GM13976 (cell line): ENCODE data around the gene FAH.

ENCODE experiments used
- DNase-seq: peaks from one replicate; pipeline ENCODE4 v3.0.0; 2012; ENCODE audit warnings: low spot score
- in situ Hi-C: fragments of 300-500 bp; cut with MboI; formaldehyde crosslinking; loops from one replicate; pipeline ENCODE4 v1.12.0; 2022; ENCODE audit warnings: low sequenced_read_pairs, mixed read lengths, inconsistent platforms; ENCODE audit not compliant: unreplicated experiment
- TF ChIP-seq, protein P1 (sequence below): IDR thresholded peaks from 2 replicates; pipeline ENCODE4 v1.5.1; 2012; ENCODE audit warnings: borderline replicate concordance, mild to moderate bottlenecking; ENCODE audit not compliant: insufficient read depth; ENCODE audit errors: extremely low read depth, missing control alignments, control extremely low read depth

The FAH gene

DNA sequence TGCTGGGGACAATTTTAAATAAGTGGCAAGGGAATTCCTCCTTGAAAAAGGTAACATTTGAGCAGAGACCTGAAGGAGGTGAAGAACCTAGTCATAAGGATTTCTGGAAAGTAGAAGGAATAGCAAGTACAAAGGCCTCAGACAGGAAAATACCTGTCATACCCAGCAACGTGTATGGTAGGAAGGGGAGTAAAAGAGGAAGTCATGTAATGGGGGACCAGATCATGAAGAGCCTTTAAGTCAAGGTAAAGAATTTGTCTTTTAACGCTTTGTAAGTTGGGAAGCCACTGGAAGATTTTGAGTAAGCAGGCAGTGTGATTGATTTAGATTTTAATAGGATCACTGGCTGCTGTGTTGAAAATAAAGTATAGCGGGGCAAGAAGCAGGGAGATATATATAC is 43.4 kb upstream of the FAH start:
- TF ChIP-seq, protein P1, sequence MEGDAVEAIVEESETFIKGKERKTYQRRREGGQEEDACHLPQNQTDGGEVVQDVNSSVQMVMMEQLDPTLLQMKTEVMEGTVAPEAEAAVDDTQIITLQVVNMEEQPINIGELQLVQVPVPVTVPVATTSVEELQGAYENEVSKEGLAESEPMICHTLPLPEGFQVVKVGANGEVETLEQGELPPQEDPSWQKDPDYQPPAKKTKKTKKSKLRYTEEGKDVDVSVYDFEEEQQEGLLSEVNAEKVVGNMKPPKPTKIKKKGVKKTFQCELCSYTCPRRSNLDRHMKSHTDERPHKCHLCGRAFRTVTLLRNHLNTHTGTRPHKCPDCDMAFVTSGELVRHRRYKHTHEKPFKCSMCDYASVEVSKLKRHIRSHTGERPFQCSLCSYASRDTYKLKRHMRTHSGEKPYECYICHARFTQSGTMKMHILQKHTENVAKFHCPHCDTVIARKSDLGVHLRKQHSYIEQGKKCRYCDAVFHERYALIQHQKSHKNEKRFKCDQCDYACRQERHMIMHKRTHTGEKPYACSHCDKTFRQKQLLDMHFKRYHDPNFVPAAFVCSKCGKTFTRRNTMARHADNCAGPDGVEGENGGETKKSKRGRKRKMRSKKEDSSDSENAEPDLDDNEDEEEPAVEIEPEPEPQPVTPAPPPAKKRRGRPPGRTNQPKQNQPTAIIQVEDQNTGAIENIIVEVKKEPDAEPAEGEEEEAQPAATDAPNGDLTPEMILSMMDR = no peak
- in situ Hi-C loops = no loop called here
- DNase-seq = no peak

DNA sequence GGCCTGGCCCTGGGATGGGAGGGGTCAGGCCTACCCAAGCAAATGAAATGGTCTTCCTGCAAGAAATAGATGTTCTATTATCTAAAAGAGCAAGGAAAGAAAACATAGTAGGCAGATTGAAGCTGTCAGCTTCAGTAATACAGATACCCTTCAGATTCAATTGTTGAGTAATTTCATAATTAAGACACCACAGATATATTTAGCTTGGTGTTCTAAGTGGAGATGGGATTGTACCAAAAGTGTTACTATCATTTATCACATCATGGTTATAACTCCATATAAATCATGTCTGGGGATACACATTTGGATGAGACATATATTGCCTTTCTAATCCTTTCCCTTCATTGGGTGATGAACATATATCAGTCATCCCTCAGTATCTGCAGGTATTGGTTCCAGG is 41.9 kb upstream of the FAH start:
- in situ Hi-C loops = no loop called here
- TF ChIP-seq, protein P1 = no peak
- DNase-seq = no peak

- TF ChIP-seq, protein P1 = no peak
- in situ Hi-C loops = no loop called here
- no peak for DNase-seq
Observed at GRCh38 chr15:80114114-80114513, 38.7 kb upstream of the FAH start.

DNA sequence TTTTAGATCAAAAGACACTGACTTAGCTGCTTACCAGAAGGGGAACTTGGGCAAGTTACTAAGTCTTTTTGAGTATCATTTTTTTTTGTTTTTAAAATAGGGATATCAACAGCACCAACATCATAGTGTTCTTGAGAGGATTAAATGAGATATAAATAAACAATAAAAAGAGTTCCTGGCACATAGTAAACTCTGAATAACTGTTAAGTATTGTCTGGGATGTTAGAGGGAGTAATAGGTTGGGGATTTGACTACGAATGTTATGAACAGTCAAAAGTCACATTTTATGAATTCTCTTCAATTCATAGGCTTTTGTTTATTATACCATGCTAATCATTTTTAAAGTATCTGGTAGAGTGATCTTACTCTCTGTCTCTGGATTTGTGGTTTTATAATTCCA is 37.8 kb upstream of the FAH start:
- TF ChIP-seq, protein P1 = no peak
- no peak for DNase-seq
- in situ Hi-C loops = no loop called here

DNA sequence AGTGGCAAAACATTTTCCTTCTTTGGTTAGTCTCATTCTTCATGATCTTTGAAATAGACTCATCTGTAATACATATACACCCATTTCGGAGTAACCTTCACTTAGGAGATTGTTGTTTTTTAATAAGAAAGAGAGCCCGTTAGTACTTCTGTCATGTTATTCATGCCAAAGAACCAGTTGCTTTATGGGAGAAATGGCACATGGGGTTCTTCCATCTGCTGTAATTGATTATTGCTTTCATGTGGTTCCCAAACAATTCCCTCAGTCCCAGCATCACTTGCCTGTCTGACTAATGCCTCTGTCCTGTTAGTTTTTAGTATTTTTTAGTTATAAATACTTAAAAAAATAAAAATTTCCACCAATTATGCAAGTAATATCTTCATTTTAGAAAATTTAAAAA is 33.8 kb upstream of the FAH start:
- no peak for DNase-seq
- TF ChIP-seq, protein P1 = no peak
- in situ Hi-C loops = no loop called here

- TF ChIP-seq, protein P1 = no peak
- no peak for DNase-seq
- in situ Hi-C loops = no loop called here
Observed at GRCh38 chr15:80120636-80121035, 32.2 kb upstream of the FAH start.

GRCh38 chr15:80121546-80121945 is 31.3 kb upstream of the FAH start:
- in situ Hi-C loops = no loop called here
- no peak for DNase-seq
- TF ChIP-seq, protein P1 = no peak
